ENCODE data around the gene PRR12.

- TF ChIP-seq EZH2phosphoT487 (IDR thresholded peaks at IDR 0.05; ENCODE audit: low read length), result no peak
- no peak for TF ChIP-seq CTCF (IDR thresholded peaks at IDR 0.05; ENCODE audit: low read length)
- TF ChIP-seq EZH2 (optimal IDR thresholded peaks at IDR 0.05; ENCODE audit: low read depth, low read length), result no peak
Observed at GRCh38 chr19:49616532-49616931, 25.6 kb downstream of the PRR12 start.
